MM.1S (cell line): Measurements from ENCODE around the gene ATG4D.

Source experiments
- DNase-seq: peaks from one replicate; pipeline ENCODE4 v3.0.0-alpha.2; 2015
- H2AFZ ChIP-seq: fragments of 300-600 bp; sonication (generic); 2 replicates; pipeline ENCODE4 v1.6.0; 2016; ENCODE audit warnings: antibody characterized with exemption, low read length
- H3F3A ChIP-seq: fragments of 300-600 bp; sonication (generic); 2 replicates; pipeline ENCODE4 v1.6.1; 2016; ENCODE audit warnings: mild to moderate bottlenecking, antibody characterized with exemption, low read length, moderate library complexity, mixed read lengths; ENCODE audit not compliant: insufficient read depth
- H3K27ac ChIP-seq: fragments of 300-600 bp; sonication (generic); 2 replicates; pipeline ENCODE4 v1.5.1; 2016; ENCODE audit warnings: mild to moderate bottlenecking, low read length
- H3K27me3 ChIP-seq: fragments of 300-600 bp; sonication (generic); replicated peaks from 2 replicates; pipeline ENCODE4 v1.6.0; 2016; ENCODE audit warnings: low read length; ENCODE audit not compliant: insufficient read depth
- H3K36me3 ChIP-seq: fragments of 300-600 bp; sonication (generic); replicated peaks from 2 replicates; pipeline ENCODE4 v1.6.1; 2016; ENCODE audit warnings: mild to moderate bottlenecking, low read length, mixed read lengths; ENCODE audit not compliant: insufficient read depth
- H3K4me1 ChIP-seq: fragments of 300-600 bp; sonication (generic); 2 replicates; pipeline ENCODE4 v1.6.1; 2016; ENCODE audit warnings: low read length, mixed read lengths
- H3K4me2 ChIP-seq: fragments of 300-600 bp; sonication (generic); 2 replicates; pipeline ENCODE4 v1.6.0; 2016; ENCODE audit warnings: low read depth, low read length
- H3K4me3 ChIP-seq: fragments of 300-600 bp; sonication (generic); 2 replicates; pipeline ENCODE4 v1.5.1; 2016; ENCODE audit warnings: low read length, mixed read lengths
- H3K79me2 ChIP-seq: fragments of 300-600 bp; sonication (generic); 2 replicates; pipeline ENCODE4 v1.6.1; 2016; ENCODE audit warnings: mixed run types, low read length, mixed read lengths
- H3K9ac ChIP-seq: fragments of 300-600 bp; sonication (generic); 2 replicates; pipeline ENCODE4 v1.6.1; 2016; ENCODE audit warnings: low read length, mixed read lengths
- H3K9me2 ChIP-seq: fragments of 300-600 bp; sonication (generic); replicated peaks from 2 replicates; pipeline ENCODE4 v1.6.1; 2016; ENCODE audit warnings: mild to moderate bottlenecking, low read length, mixed read lengths; ENCODE audit not compliant: insufficient read depth
- H3K9me3 ChIP-seq: fragments of 300-600 bp; sonication (generic); replicated peaks from 2 replicates; pipeline ENCODE4 v1.6.1; 2016; ENCODE audit warnings: mild to moderate bottlenecking, low read length, mixed read lengths; ENCODE audit not compliant: insufficient read depth
- H4K20me1 ChIP-seq: fragments of 300-600 bp; sonication (generic); 2 replicates; pipeline ENCODE4 v1.6.1; 2016; ENCODE audit warnings: mild to moderate bottlenecking, low read length, moderate library complexity, mixed read lengths; ENCODE audit not compliant: insufficient read depth
- EZH2 ChIP-seq: fragments of 300-600 bp; sonication (generic); optimal IDR thresholded peaks from 2 replicates; pipeline ENCODE3; 2017; ENCODE audit warnings: low read depth, mild to moderate bottlenecking, antibody characterized with exemption, low read length, mixed read lengths
- EZH2phosphoT487 ChIP-seq: fragments of 300-600 bp; sonication (generic); IDR thresholded peaks from 2 replicates; pipeline ENCODE4 v1.6.1; 2018; ENCODE audit warnings: antibody characterized with exemption, low read length
- TF ChIP-seq, protein P1 (sequence below): fragments of 300-600 bp; sonication (generic); IDR thresholded peaks from 2 replicates; pipeline ENCODE4 v1.5.1; 2016; ENCODE audit warnings: antibody characterized with exemption, low read length, mixed read lengths

The ATG4D gene

DNA sequence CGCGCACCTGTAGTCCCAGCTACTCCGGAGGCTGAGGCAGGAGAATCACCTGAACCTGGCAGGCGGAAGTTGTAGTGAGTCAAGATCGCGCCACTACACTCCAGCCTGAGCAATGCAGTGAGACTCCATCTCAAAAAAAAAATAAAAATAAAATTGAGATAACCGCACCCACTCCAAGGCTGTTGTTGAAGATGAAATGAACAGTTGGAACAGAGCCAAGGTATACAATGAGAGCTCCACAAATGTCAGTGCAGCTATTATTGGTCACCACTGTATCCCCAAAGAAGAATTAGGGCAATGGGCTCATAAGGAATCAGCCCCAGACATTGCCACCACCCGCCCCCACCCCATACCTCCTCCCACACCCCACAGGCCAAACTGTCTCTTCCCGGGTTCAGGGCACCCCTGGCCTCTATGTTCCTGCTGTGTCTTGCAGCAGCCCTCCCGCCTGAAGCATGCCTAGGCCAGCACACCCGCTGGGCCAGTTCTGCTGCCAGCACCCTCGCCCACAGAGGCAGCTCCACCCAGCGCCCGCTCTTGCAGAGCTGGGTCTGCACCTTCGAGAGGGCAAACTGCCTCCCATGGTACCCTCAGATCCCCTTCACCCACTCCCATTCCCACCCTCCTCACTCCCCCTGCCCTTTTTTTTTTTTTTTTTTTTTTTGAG, 22.9 kb upstream of the ATG4D start:
- no peaks in the 10 kb centered on the region for H3K9me3 ChIP-seq
- no peak overlapping the region for H3K4me3 ChIP-seq
- no peaks in the 10 kb centered on the region for H3K36me3 ChIP-seq
- H3K27ac ChIP-seq, result no peak overlapping the region
- peaks cover 43% of the 10 kb centered on the region for H3K27me3 ChIP-seq
- H3K9me2 ChIP-seq, result no peaks in the 10 kb centered on the region
- H3F3A ChIP-seq, result no peaks in the 10 kb centered on the region
- no peaks in the 10 kb centered on the region for H4K20me1 ChIP-seq
- no peaks in the 10 kb centered on the region for H3K4me1 ChIP-seq
- TF ChIP-seq, protein P1, sequence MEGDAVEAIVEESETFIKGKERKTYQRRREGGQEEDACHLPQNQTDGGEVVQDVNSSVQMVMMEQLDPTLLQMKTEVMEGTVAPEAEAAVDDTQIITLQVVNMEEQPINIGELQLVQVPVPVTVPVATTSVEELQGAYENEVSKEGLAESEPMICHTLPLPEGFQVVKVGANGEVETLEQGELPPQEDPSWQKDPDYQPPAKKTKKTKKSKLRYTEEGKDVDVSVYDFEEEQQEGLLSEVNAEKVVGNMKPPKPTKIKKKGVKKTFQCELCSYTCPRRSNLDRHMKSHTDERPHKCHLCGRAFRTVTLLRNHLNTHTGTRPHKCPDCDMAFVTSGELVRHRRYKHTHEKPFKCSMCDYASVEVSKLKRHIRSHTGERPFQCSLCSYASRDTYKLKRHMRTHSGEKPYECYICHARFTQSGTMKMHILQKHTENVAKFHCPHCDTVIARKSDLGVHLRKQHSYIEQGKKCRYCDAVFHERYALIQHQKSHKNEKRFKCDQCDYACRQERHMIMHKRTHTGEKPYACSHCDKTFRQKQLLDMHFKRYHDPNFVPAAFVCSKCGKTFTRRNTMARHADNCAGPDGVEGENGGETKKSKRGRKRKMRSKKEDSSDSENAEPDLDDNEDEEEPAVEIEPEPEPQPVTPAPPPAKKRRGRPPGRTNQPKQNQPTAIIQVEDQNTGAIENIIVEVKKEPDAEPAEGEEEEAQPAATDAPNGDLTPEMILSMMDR, result no peak
- TF ChIP-seq EZH2phosphoT487 (no peak), EZH2 (no peak)
- H3K79me2 ChIP-seq, result no peaks in the 10 kb centered on the region
- no peak for DNase-seq
- H3K9ac ChIP-seq, result no peak overlapping the region
- no peak overlapping the region for H2AFZ ChIP-seq
- no peak overlapping the region for H3K4me2 ChIP-seq

DNA sequence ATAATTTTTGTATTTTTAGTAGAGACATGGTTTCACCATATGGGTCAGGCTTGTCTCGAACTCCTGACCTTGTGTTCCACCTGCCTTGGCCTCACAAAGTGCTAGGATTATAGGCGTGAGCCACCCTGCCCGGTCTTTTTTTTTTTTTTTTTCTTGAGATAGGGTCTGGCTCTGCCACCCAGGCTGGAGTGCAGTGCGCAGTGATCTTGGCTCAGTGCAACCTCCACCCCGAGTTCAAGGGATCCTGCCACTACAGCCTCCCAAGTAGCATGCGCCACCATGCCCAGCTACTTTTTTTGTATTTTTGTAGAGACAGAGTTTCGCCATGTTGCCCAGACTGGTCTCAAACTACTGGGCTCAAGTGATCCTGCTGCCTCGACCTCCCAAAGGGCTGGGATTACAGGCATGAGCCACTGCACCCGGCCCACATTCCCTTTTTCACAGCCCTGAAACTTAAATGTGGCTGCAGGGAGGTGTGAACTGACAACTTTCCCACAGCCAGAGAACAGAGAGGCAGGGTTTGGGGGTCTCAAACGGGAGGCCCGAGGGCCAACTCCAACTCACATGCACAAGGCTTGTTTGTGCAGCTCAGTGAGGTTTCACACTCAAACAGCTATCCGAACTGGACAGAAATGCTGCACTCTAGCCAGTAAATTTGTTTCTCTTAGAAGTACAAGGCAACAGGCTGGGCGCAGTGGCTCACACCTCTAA, 22.1 kb upstream of the ATG4D start:
- no peaks in the 10 kb centered on the region for H3K36me3 ChIP-seq
- no peak for DNase-seq
- no peak overlapping the region for H2AFZ ChIP-seq

DNA sequence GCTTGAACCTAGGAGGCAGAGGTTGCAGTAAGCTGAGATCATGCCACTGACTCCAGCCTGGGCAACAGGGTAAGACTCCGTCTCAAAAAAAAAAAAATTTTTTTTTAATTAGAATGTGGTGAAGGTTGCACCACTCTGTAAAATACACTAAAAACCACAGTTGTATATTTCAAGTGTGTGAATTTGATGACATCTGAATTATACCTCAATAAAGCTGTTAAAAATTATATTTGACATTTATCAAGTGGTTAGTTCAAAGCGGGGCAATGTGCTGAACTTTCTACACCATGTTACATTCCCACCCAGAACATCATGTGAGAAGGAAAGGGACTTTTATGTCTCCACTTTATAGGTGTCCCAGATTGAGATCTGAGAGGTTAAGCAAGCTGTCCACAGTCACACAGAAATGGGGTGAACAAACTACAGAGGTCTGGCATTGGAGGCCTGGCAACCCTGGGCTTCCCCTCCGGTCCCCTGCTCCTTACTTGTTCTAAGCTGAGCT, 20.5 kb upstream of the ATG4D start:
- no peaks in the 10 kb centered on the region for H3K9me3 ChIP-seq
- H3K9me2 ChIP-seq, result no peaks in the 10 kb centered on the region
- H3K4me3 ChIP-seq, result no peak overlapping the region
- no peak overlapping the region for H3K9ac ChIP-seq
- DNase-seq, result no peak
- no peak overlapping the region for H2AFZ ChIP-seq
- H4K20me1 ChIP-seq, result no peaks in the 10 kb centered on the region
- no peaks in the 10 kb centered on the region for H3K36me3 ChIP-seq
- no peak overlapping the region for H3K4me2 ChIP-seq
- peaks cover 19% of the 10 kb centered on the region for H3K27me3 ChIP-seq
- H3K79me2 ChIP-seq, result no peaks in the 10 kb centered on the region
- H3K27ac ChIP-seq, result no peak overlapping the region
- H3K4me1 ChIP-seq, result no peaks in the 10 kb centered on the region
- H3F3A ChIP-seq, result no peaks in the 10 kb centered on the region
- TF ChIP-seq EZH2 (no peak), EZH2phosphoT487 (no peak)
- TF ChIP-seq, protein P1, result no peak

More for the DNA sequence above, 22.1 kb upstream of the ATG4D start:
- H3K79me2 ChIP-seq, result no peaks in the 10 kb centered on the region
- H3K4me3 ChIP-seq, result no peak overlapping the region
- no peak for TF ChIP-seq EZH2
- TF ChIP-seq, protein P1, result no peak
- TF ChIP-seq EZH2phosphoT487, result no peak
- no peak overlapping the region for H3K4me2 ChIP-seq
- no peaks in the 10 kb centered on the region for H4K20me1 ChIP-seq
- no peak overlapping the region for H3K9ac ChIP-seq
- H3K27ac ChIP-seq, result no peak overlapping the region
- no peaks in the 10 kb centered on the region for H3K4me1 ChIP-seq
- no peaks in the 10 kb centered on the region for H3K9me3 ChIP-seq
- no peaks in the 10 kb centered on the region for H3F3A ChIP-seq
- H3K27me3 ChIP-seq, result peaks cover 35% of the 10 kb centered on the region
- no peaks in the 10 kb centered on the region for H3K9me2 ChIP-seq
